Mesenchymal stem cell (in vitro differentiated cells and primary cell): Measurements from ENCODE around the gene HERC6.

Experiments
- DNase-seq: peaks from one replicate; pipeline ENCODE4 v3.0.0-alpha.2; 2013
- H2AFZ ChIP-seq: one replicate; pipeline ENCODE4 v1.6.1; 2013; ENCODE audit warnings: low read depth, mild to moderate bottlenecking, control low read depth, inconsistent platforms, low read length, moderate library complexity
- H2AK5ac ChIP-seq: 2 replicates; pipeline ENCODE4 v1.6.1; 2013; ENCODE audit warnings: low read length, moderate library complexity, mild to moderate bottlenecking, inconsistent platforms; ENCODE audit not compliant: severe bottlenecking
- H2BK120ac ChIP-seq: one replicate; pipeline ENCODE4 v1.6.1; 2013; ENCODE audit warnings: low read depth, mild to moderate bottlenecking, inconsistent platforms, low read length, moderate library complexity
- H2BK12ac ChIP-seq, 2 experiments: one replicate each; pipeline ENCODE4 v1.6.1; 2013; ENCODE audit warnings: inconsistent platforms in 2 of 2, low read length in 2 of 2, mild to moderate bottlenecking in 2 of 2, moderate library complexity in 2 of 2, control low read depth in 1 of 2
- H2BK15ac ChIP-seq: one replicate; pipeline ENCODE4 v1.6.1; 2013; ENCODE audit warnings: mild to moderate bottlenecking, low read depth, inconsistent platforms; ENCODE audit not compliant: poor library complexity, severe bottlenecking
- H2BK5ac ChIP-seq: 2 replicates; pipeline ENCODE4 v1.6.1; 2013; ENCODE audit warnings: low read depth, mild to moderate bottlenecking, low read length, control low read depth, inconsistent platforms; ENCODE audit not compliant: poor library complexity, severe bottlenecking
- H3K14ac ChIP-seq, 2 experiments: one replicate each; pipeline ENCODE4 v1.6.1; 2013; ENCODE audit warnings: inconsistent platforms in 2 of 2, low read length in 2 of 2, control low read depth in 1 of 2, mild to moderate bottlenecking in 1 of 2, moderate library complexity in 1 of 2
- H3K18ac ChIP-seq, 2 experiments: one replicate each; pipeline ENCODE4 v1.6.1; 2013; ENCODE audit warnings: inconsistent platforms in 2 of 2, low read length in 2 of 2, control low read depth in 1 of 2, low read depth in 1 of 2, mild to moderate bottlenecking in 1 of 2
- H3K23ac ChIP-seq, 2 experiments: one replicate each; pipeline ENCODE4 v1.6.1; 2013; ENCODE audit warnings: inconsistent platforms in 2 of 2, low read length in 2 of 2, mild to moderate bottlenecking in 2 of 2, moderate library complexity in 2 of 2, control low read depth in 1 of 2
- H3K27ac ChIP-seq: 2 replicates; pipeline ENCODE4 v1.5.1; 2013; ENCODE audit warnings: mild to moderate bottlenecking, moderate library complexity, low read length, control low read depth, inconsistent platforms; ENCODE audit not compliant: poor library complexity, severe bottlenecking
- H3K27me3 ChIP-seq, 2 experiments: 2 replicates each; pipeline versions ENCODE4 v1.6.1 to v1.7.0; 2013; ENCODE audit warnings: low read length in 2 of 2, mild to moderate bottlenecking in 2 of 2, moderate library complexity in 2 of 2, control low read depth in 1 of 2, inconsistent platforms in 1 of 2; ENCODE audit not compliant: control insufficient read depth in 1 of 2, insufficient read depth in 1 of 2
- H3K36me3 ChIP-seq, 2 experiments: 2 replicates each; pipeline versions ENCODE4 v1.6.1 to v1.7.0; 2013; ENCODE audit warnings: low read length in 2 of 2, control low read depth in 1 of 2, inconsistent platforms in 1 of 2, low read depth in 1 of 2, mild to moderate bottlenecking in 1 of 2; ENCODE audit not compliant: insufficient read depth in 2 of 2, control insufficient read depth in 1 of 2
- H3K4ac ChIP-seq, 2 experiments: one replicate each; pipeline ENCODE4 v1.6.1; 2013; ENCODE audit warnings: inconsistent platforms in 2 of 2, low read length in 2 of 2, mild to moderate bottlenecking in 2 of 2, moderate library complexity in 2 of 2, control low read depth in 1 of 2, low read depth in 1 of 2
- H3K4me1 ChIP-seq: 2 replicates; pipeline ENCODE4 v1.6.1; 2013; ENCODE audit warnings: low read depth, low read length, control low read depth; ENCODE audit not compliant: control insufficient read depth, insufficient read depth
- H3K4me2 ChIP-seq: 2 replicates; pipeline ENCODE4 v1.6.1; 2013; ENCODE audit warnings: low read length, mild to moderate bottlenecking, inconsistent platforms; ENCODE audit not compliant: poor library complexity, severe bottlenecking
- H3K4me3 ChIP-seq, 2 experiments: 2 replicates each; pipeline versions ENCODE4 v1.5.1 to v1.7.0; 2013; ENCODE audit warnings: low read length in 2 of 2, mild to moderate bottlenecking in 2 of 2, control low read depth in 1 of 2, low read depth in 1 of 2; ENCODE audit not compliant: insufficient read depth in 1 of 2
- H3K79me1 ChIP-seq: replicated peaks from 2 replicates; pipeline ENCODE4 v1.6.1; 2013; ENCODE audit warnings: mild to moderate bottlenecking, control low read depth, low read length, inconsistent platforms; ENCODE audit not compliant: poor library complexity, severe bottlenecking
- H3K9ac ChIP-seq: 2 replicates; pipeline ENCODE4 v1.7.0; 2013; ENCODE audit warnings: mild to moderate bottlenecking, low read length, moderate library complexity
- H3K9me3 ChIP-seq: 2 replicates; pipeline ENCODE4 v1.7.0; 2013; ENCODE audit warnings: mild to moderate bottlenecking, low read length; ENCODE audit not compliant: control insufficient read depth
- H4K8ac ChIP-seq: one replicate; pipeline ENCODE4 v1.6.1; 2013; ENCODE audit warnings: inconsistent platforms, mild to moderate bottlenecking, low read length, moderate library complexity
- H4K91ac ChIP-seq: one replicate; pipeline ENCODE4 v1.6.1; 2013; ENCODE audit warnings: mild to moderate bottlenecking, low read length, inconsistent platforms
- WGBS: methylation state at CpG from one replicate; pipeline ENCODE4 v1.1.7; 2013; ENCODE audit warnings: mixed read lengths; 5-methylcytosine and 5-hydroxymethylcytosine counted together

HERC6 gene

DNA sequence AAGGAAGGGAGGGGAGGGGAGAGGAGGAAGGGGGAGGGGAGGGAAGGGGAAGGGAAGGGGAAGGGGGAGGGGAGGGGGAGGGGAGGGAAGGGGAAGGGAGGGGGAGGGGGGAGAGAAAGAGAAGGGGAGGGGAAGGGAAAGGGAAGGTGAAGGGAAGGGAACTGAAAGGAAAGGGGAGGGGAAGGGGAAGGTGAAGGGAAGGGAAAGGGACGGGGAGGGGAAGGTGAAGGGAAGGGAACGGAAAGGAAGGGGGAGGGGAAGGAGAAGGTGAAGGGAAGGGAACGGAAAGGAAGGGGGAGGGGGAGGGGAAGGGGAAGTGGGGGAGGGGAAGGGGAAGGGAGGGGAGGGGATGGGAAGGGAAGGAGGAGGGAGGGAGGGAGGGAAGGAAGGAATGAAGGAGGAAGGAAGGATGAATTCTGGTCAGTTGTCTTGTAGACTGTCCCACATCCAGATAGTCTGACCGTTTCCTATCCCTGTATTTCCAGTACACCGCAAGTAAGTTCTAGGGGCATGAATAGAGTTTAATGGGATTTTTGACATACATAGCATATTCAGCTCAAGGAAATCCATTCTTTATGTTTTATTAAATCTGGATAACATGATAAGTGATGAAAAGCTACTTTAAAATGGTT, 98.7 kb downstream of the HERC6 start:
- Histone ChIP-seq H3K4ac (no peak overlapping the region), H3K79me1 (no peaks in the 10 kb centered on the region), H2BK12ac (no peak overlapping the region), H3K4me3 (no peak overlapping the region), H3K27ac (no peak overlapping the region), H3K4me1 (no peaks in the 10 kb centered on the region), H3K9me3 (no peaks in the 10 kb centered on the region), H2BK15ac (no peak overlapping the region), H3K23ac (no peak overlapping the region), H2BK5ac (no peak overlapping the region), H3K27me3 (no peaks in the 10 kb centered on the region), H3K4me2 (no peak overlapping the region), H3K36me3 (no peaks in the 10 kb centered on the region), H2AK5ac (no peak overlapping the region), H3K9ac (no peak overlapping the region), H2BK120ac (no peak overlapping the region), H4K91ac (no peak overlapping the region), H3K14ac (no peak overlapping the region), H2AFZ (no peak overlapping the region), H4K8ac (no peak overlapping the region), H3K18ac (no peak overlapping the region)
- WGBS: 100% methylated on average over 2 of the region's 5 CpGs
- no peak for DNase-seq

- Histone ChIP-seq H3K79me1 (no peaks in the 10 kb centered on the region), H3K23ac (no peak overlapping the region), H4K8ac (no peak overlapping the region), H3K9me3 (no peaks in the 10 kb centered on the region), H3K9ac (no peak overlapping the region), H2AK5ac (no peak overlapping the region), H3K27ac (no peak overlapping the region), H2BK15ac (no peak overlapping the region), H3K27me3 (no peaks in the 10 kb centered on the region), H2BK12ac (no peak overlapping the region), H2AFZ (no peak overlapping the region), H3K18ac (no peak overlapping the region), H3K4me2 (no peak overlapping the region), H3K4me1 (no peaks in the 10 kb centered on the region), H2BK5ac (no peak overlapping the region), H4K91ac (no peak overlapping the region), H3K4ac (no peak overlapping the region), H3K36me3 (no peaks in the 10 kb centered on the region), H2BK120ac (no peak overlapping the region), H3K4me3 (no peak overlapping the region), H3K14ac (no peak overlapping the region)
- WGBS: 100% methylated on average over 2 of the region's 2 CpGs
- no peak for DNase-seq
Observed at GRCh38 chr4:88478247-88478646, 99.6 kb downstream of the HERC6 start.

DNA sequence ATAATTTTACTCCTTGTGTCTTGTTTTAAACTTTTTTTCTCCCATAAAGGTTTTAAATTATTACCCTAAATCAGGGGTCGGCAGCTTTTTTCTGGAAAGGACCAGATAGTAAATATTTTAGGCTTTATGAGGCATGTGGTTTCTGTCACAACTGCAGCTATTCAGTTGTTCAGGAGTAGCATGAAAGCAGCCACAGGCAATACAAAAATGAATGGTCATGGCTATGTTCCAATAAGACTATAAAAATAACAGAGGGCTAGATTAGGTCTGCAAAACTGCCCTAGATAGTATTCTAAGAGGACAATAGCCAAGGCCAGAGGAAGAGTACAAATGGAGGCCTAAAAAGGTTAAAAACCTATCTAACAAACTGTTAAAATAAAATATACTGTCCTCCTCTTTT, 102.9 kb downstream of the HERC6 start:
- no peak overlapping the region for H4K8ac ChIP-seq
- H2BK12ac ChIP-seq: no peak overlapping the region
- no peaks in the 10 kb centered on the region for H3K9me3 ChIP-seq
- H2AK5ac ChIP-seq: no peak overlapping the region
- H3K4me1 ChIP-seq: no peaks in the 10 kb centered on the region
- no peak overlapping the region for H3K18ac ChIP-seq
- H3K9ac ChIP-seq: no peak overlapping the region
- H3K14ac ChIP-seq: no peak overlapping the region
- 70% methylated on average over 1 of the region's 1 CpG for WGBS
- H3K36me3 ChIP-seq: no peaks in the 10 kb centered on the region
- no peak overlapping the region for H3K4me2 ChIP-seq
- H4K91ac ChIP-seq: no peak overlapping the region
- no peak overlapping the region for H2BK120ac ChIP-seq
- no peak overlapping the region for H3K23ac ChIP-seq
- no peak overlapping the region for H2BK5ac ChIP-seq
- DNase-seq: no peak
- no peak overlapping the region for H2BK15ac ChIP-seq
- H3K27ac ChIP-seq: no peak overlapping the region
- no peak overlapping the region for H2AFZ ChIP-seq
- no peak overlapping the region for H3K4ac ChIP-seq
- no peaks in the 10 kb centered on the region for H3K79me1 ChIP-seq
- H3K27me3 ChIP-seq: no peaks in the 10 kb centered on the region
- H3K4me3 ChIP-seq: no peak overlapping the region

DNA sequence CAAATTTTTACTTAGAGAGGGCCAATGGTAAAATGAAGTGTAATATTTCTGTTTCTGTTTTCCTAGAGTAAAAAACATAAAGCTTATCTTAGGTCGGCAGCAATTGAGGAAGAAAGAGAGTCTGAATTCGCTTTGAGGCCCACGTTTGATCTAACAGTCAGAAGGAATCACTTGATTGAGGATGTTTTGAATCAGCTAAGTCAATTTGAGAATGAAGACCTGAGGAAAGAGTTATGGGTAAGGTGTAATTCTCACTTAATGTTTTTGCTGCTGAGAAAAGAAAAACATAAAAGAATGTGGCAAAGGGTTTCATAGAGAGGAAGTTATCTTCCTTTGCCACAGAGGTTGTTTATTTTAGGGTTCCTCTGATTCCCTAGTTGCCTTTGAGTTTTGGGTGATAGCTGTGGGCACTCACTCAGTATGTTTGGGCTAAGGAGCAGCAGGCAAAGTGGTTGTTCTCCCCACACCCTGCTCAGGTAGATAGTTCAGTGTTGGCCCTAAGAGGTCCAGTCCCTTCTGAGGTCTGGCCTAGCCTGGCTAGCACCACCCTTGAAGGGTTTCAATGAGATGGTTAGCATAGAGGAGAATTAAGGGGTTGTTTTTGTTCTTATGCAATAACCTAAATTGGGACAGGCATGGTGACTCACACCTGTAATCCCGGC, 110.6 kb downstream of the HERC6 start:
- Histone ChIP-seq H3K36me3 (no peaks in the 10 kb centered on the region), H2BK5ac (no peak overlapping the region), H4K8ac (no peak overlapping the region), H3K27ac (no peak overlapping the region), H3K9me3 (no peaks in the 10 kb centered on the region), H3K4me2 (no peak overlapping the region), H2AFZ (no peak overlapping the region), H3K79me1 (no peaks in the 10 kb centered on the region), H3K9ac (no peak overlapping the region), H2BK120ac (no peak overlapping the region), H3K4ac (no peak overlapping the region), H2BK15ac (no peak overlapping the region), H2BK12ac (no peak overlapping the region), H3K18ac (no peak overlapping the region), H4K91ac (no peak overlapping the region), H3K27me3 (no peaks in the 10 kb centered on the region), H3K4me1 (no peaks in the 10 kb centered on the region), H3K4me3 (no peak overlapping the region), H3K14ac (no peak overlapping the region), H2AK5ac (no peak overlapping the region), H3K23ac (no peak overlapping the region)
- DNase-seq: no peak
- 89% methylated on average over 4 of the region's 4 CpGs for whole genome bisulfite sequencing
